NCI-H2227 treated with DMSO at 0.1 percent for 48 hours (cell line): Measurements from ENCODE around the gene ZNF836.
"Not testable (repeated sequence)": the region's sequence is repeated elsewhere in the genome, so short reads cannot be mapped to it uniquely, and the experiment has no call there.

Source experiments
- DNase-seq: peaks from one replicate; lab custom pipeline; 2025; lab: John Stamatoyannopoulos, UW

ZNF836 gene

GRCh38 chr19:52171321-52172169, at the start of gene ZNF836:
ZNF836 (minus strand) TSS chr19:52171621; CDS start chr19:52168072, 3,549 bp downstream.
- peak; percentile 80 for DNase-seq

- no peak for DNase-seq
Observed at GRCh38 chr19:52221031-52221430, 49.6 kb upstream of the ZNF836 start.

GRCh38 chr19:52219611-52220010, 48.2 kb upstream of the ZNF836 start:
- no peak for DNase-seq

GRCh38 chr19:52217576-52217975, 46.2 kb upstream of the ZNF836 start:
- DNase-seq = no peak

- no peak for DNase-seq
Observed at GRCh38 chr19:52216401-52216800, 45.0 kb upstream of the ZNF836 start.

GRCh38 chr19:52214241-52214640, 42.8 kb upstream of the ZNF836 start:
- no peak for DNase-seq

GRCh38 chr19:52212572-52213255, 41.3 kb upstream of the ZNF836 start:
- no peak for DNase-seq

- no peak for DNase-seq
Observed at GRCh38 chr19:52211926-52212571, 40.6 kb upstream of the ZNF836 start.

- no peak for DNase-seq
Observed at GRCh38 chr19:52211203-52211602, 39.8 kb upstream of the ZNF836 start.

GRCh38 chr19:52206481-52206880, 35.1 kb upstream of the ZNF836 start:
- DNase-seq = no peak

GRCh38 chr19:52200755-52201391, 29.5 kb upstream of the ZNF836 start:
- DNase-seq = not testable (repeated sequence)

- DNase-seq = no peak
Observed at GRCh38 chr19:52200044-52200443, 28.6 kb upstream of the ZNF836 start.

GRCh38 chr19:52198678-52199077, 27.3 kb upstream of the ZNF836 start:
- no peak for DNase-seq

GRCh38 chr19:52197964-52198363, 26.5 kb upstream of the ZNF836 start:
- no peak for DNase-seq

GRCh38 chr19:52196256-52196967, 25.0 kb upstream of the ZNF836 start:
- DNase-seq = no peak

GRCh38 chr19:52191951-52192350, 20.5 kb upstream of the ZNF836 start:
- no peak for DNase-seq

GRCh38 chr19:52191389-52191788, 20.0 kb upstream of the ZNF836 start:
- DNase-seq = no peak

GRCh38 chr19:52190487-52191293, 19.3 kb upstream of the ZNF836 start:
- DNase-seq = no peak

GRCh38 chr19:52189735-52190486, 18.5 kb upstream of the ZNF836 start, which contains the start of gene PPP2R1A:
PPP2R1A (plus strand) TSS chr19:52190052; CDS start chr19:52190097, 45 bp downstream.
- DNase-seq = peak; percentile 98
